NCI-H2107 treated with DMSO at 0.1 percent for 48 hours (cell line): ENCODE measurements around the gene SH3PXD2B.

ENCODE experiments used
- DNase-seq: peaks from one replicate; lab custom pipeline; 2025; ENCODE audit not compliant: unreplicated experiment; lab: John Stamatoyannopoulos, UW

SH3PXD2B gene

GRCh38 chr5:172454358-172455086 lies at the start of gene SH3PXD2B:
TSS of gene SH3PXD2B (minus strand) at chr5:172454525. CDS start at chr5:172454352, 173 bp downstream.
- no peak for DNase-seq

- DNase-seq = no peak
Observed at GRCh38 chr5:172502969-172503368, 48.6 kb upstream of the SH3PXD2B start.

- no peak for DNase-seq
Observed at GRCh38 chr5:172502410-172502809, 48.1 kb upstream of the SH3PXD2B start.

GRCh38 chr5:172501708-172502320 lies 47.5 kb upstream of the SH3PXD2B start:
- no peak for DNase-seq

GRCh38 chr5:172499287-172499686 lies 45.0 kb upstream of the SH3PXD2B start:
- DNase-seq = no peak

- DNase-seq = no peak
Observed at GRCh38 chr5:172498431-172499129, 44.3 kb upstream of the SH3PXD2B start.

- no peak for DNase-seq
Observed at GRCh38 chr5:172497591-172498255, 43.4 kb upstream of the SH3PXD2B start.

- no peak for DNase-seq
Observed at GRCh38 chr5:172496671-172497371, 42.5 kb upstream of the SH3PXD2B start.

- DNase-seq = no peak
Observed at GRCh38 chr5:172494630-172495505, 40.5 kb upstream of the SH3PXD2B start.

GRCh38 chr5:172493906-172494305 lies 39.6 kb upstream of the SH3PXD2B start:
- no peak for DNase-seq

GRCh38 chr5:172493461-172493860 lies 39.1 kb upstream of the SH3PXD2B start:
- no peak for DNase-seq

GRCh38 chr5:172493002-172493401 lies 38.7 kb upstream of the SH3PXD2B start:
- DNase-seq = no peak

GRCh38 chr5:172492097-172492840 lies 37.9 kb upstream of the SH3PXD2B start:
- DNase-seq = no peak

GRCh38 chr5:172491481-172491880 lies 37.2 kb upstream of the SH3PXD2B start:
- DNase-seq = no peak

GRCh38 chr5:172490514-172491461 lies 36.5 kb upstream of the SH3PXD2B start:
- DNase-seq = no peak

GRCh38 chr5:172488221-172488620 lies 33.9 kb upstream of the SH3PXD2B start:
- no peak for DNase-seq

- no peak for DNase-seq
Observed at GRCh38 chr5:172487671-172488070, 33.3 kb upstream of the SH3PXD2B start.

GRCh38 chr5:172486912-172487311 lies 32.6 kb upstream of the SH3PXD2B start:
- DNase-seq = no peak
